ENCODE measurements around the gene HIVEP1. TPM values are rescaled to one million over a fixed set of nuclear protein-coding genes. Genes with fewer than 3 reads are reported as not detected.

The HIVEP1 gene
- total and polyA plus RNA-seq, 2 of the 8 experiments (the other 6 are each of a cell fraction or from before 2014, with no cell fraction given), result 22.6 to 23.1 TPM

- Histone ChIP-seq H4K91ac (replicated peaks; ENCODE audit: insufficient read length, low read length) (no peak overlapping the region), H2AK5ac (ENCODE audit: low read depth, low read length) (no peak overlapping the region), H3K4ac (replicated peaks; ENCODE audit: insufficient read length, low read depth, low read length) (no peak overlapping the region), H3K36me3 (ENCODE audit: control insufficient read depth in 2 of 4, insufficient read depth in 4 of 4, low read length in 3 of 4) (no peaks in the 10 kb centered on the region), H2BK5ac (ENCODE audit: low read depth, low read length) (no peak overlapping the region), H3K27me3 (replicated peaks in 1 of 4; ENCODE audit: control insufficient read depth in 3 of 4, extremely low read depth in 1 of 4, insufficient read depth in 3 of 4, low read length in 3 of 4) (no peaks in the 10 kb centered on the region), H3K27ac (ENCODE audit: low read depth, low read length) (no peak overlapping the region), H3K4me2 (ENCODE audit: insufficient read depth in 1 of 2, low read depth in 2 of 2, low read length in 2 of 2) (no peak overlapping the region), H4K5ac (ENCODE audit: insufficient read length, low read depth, low read length) (no peak overlapping the region), H3K4me1 (replicated peaks in 1 of 4; ENCODE audit: control insufficient read depth in 3 of 4, insufficient read depth in 4 of 4, low read length in 3 of 4) (no peaks in the 10 kb centered on the region), H4K20me1 (replicated peaks in 1 of 2; ENCODE audit: control insufficient read depth in 1 of 2, insufficient read depth in 2 of 2, low read length in 2 of 2) (no peaks in the 10 kb centered on the region), H3K4me3 (ENCODE audit: extremely low read depth in 1 of 4, insufficient read depth in 2 of 4, low read depth in 3 of 4, low read length in 4 of 4) (no peak overlapping the region), H3K79me1 (ENCODE audit: low read depth, low read length) (no peaks in the 10 kb centered on the region), H2BK120ac (replicated peaks; ENCODE audit: low read depth, low read length) (no peak overlapping the region), H3K9me3 (ENCODE audit: insufficient read depth in 2 of 2, low read depth in 1 of 2, low read length in 1 of 2) (no peaks in the 10 kb centered on the region), H3K23me2 (ENCODE audit: low read depth, low read length) (no peaks in the 10 kb centered on the region), H3K56ac (replicated peaks; ENCODE audit: insufficient read length, low read depth, low read length) (no peak overlapping the region), H3K14ac (ENCODE audit: insufficient read length) (no peak overlapping the region), H2BK15ac (ENCODE audit: low read length) (no peak overlapping the region), H3K23ac (ENCODE audit: insufficient read length) (no peak overlapping the region), H4K8ac (ENCODE audit: extremely low read depth, insufficient read depth, low read length) (no peak overlapping the region), H3K18ac (ENCODE audit: extremely low read depth, low read length) (no peak overlapping the region), H2BK12ac (ENCODE audit: low read depth, low read length) (no peak overlapping the region), H2BK20ac (ENCODE audit: low read length) (no peak overlapping the region), H2AFZ (ENCODE audit: low read length) (no peak overlapping the region), H3K9ac (replicated peaks in 1 of 4; ENCODE audit: extremely low read depth in 1 of 4, low read depth in 3 of 4, low read length in 3 of 4) (no peak overlapping the region), H3K79me2 (ENCODE audit: control insufficient read depth in 1 of 2, insufficient read depth in 2 of 2, low read length in 2 of 2) (no peaks in the 10 kb centered on the region)
- no peak for TF ChIP-seq YY1 (IDR thresholded peaks at IDR 0.05; ENCODE audit: low read depth, low read length)
- TF ChIP-seq SUZ12 (IDR thresholded peaks at IDR 0.05; ENCODE audit: low read length), result no peak
- no peak for TF ChIP-seq BRCA1 (IDR thresholded peaks at IDR 0.05; ENCODE audit: low read depth, low read length)
- no peak for TF ChIP-seq SP1 (IDR thresholded peaks at IDR 0.05; ENCODE audit: low read depth, low read length)
- CTCF ChIA-PET (ENCODE audit: partially characterized antibody), result no interaction called here
- POLR2A ChIA-PET (ENCODE audit: partially characterized antibody), result interaction anchor here (1.2 kb wide), 1 partner anchor 8 kb away, joined by 3 read pairs; no protein-coding TSS in a partner anchor
- FAIRE-seq (no peak), DNase-seq (ENCODE audit: low read depth in 1 of 2, low spot score in 2 of 2) (no peak)
- WGBS, 2 experiments (ENCODE audit: extremely low coverage in 1 of 2, insufficient coverage in 1 of 2, insufficient read length in 1 of 2, insufficient replicate concordance in 2 of 2, low coverage in 1 of 2, low lambda C conversion rate in 2 of 2, missing lambda C conversion rate in 1 of 2), result 94% methylated on average over 3 of the region's 4 CpGs; no CpG with 5 or more reads in 1 of the 2 experiments
Measured at GRCh38 chr6:12186528-12186927, 174.4 kb downstream of the HIVEP1 start.
